Measurements from ENCODE around the gene LRBA. TPM values are rescaled to one million over a fixed set of nuclear protein-coding genes. Genes with fewer than 3 reads are reported as not detected.

The LRBA gene
- polyA plus RNA-seq, 2 of the 4 experiments (the other 2 are of a cell fraction), result 10.7 to 25.1 TPM

GRCh38 chr4:150321113-150321512 lies 694.0 kb downstream of the LRBA start:
- ChIA-PET POLR2A (no interaction called here), CTCF (no interaction called here)
- WGBS (ENCODE audit: missing lambda C conversion rate), result 82% methylated on average over 3 of the region's 3 CpGs
- no peak overlapping the region for H3K4me3 ChIP-seq
- H3K9me3 ChIP-seq, result no peaks in the 10 kb centered on the region
- H3K27ac ChIP-seq, result no peak overlapping the region
- TF ChIP-seq MAZ (IDR thresholded peaks at IDR 0.05; ENCODE audit: borderline replicate concordance, low read depth, low read length), result no peak
- TF ChIP-seq ZFP36 (IDR thresholded peaks at IDR 0.05; ENCODE audit: borderline replicate concordance, partially characterized antibody), result no peak
- TF ChIP-seq HMGXB4 (CRISPR knock-in tag; IDR thresholded peaks at IDR 0.05; ENCODE audit: borderline replicate concordance), result no peak
- no peak for TF ChIP-seq MAFK (IDR thresholded peaks at IDR 0.05; ENCODE audit: partially characterized antibody)
- no peak for TF ChIP-seq SREBF2 (IDR thresholded peaks at IDR 0.05)
- no peak for ATAC-seq
- no peak for DNase-seq (ENCODE audit: low read depth in 1 of 2, low spot score in 1 of 2)
- no peak for FAIRE-seq
- no peaks in the 10 kb centered on the region for H3K4me1 ChIP-seq
- no peak overlapping the region for H3K4me2 ChIP-seq

GRCh38 chr4:150318971-150319370 lies 696.1 kb downstream of the LRBA start:
- no peak for FAIRE-seq
- POLR2A ChIA-PET, result no interaction called here

GRCh38 chr4:150318527-150318926 lies 696.6 kb downstream of the LRBA start:
- CTCF ChIA-PET, result interaction anchor here (0.8 to 0.9 kb wide), 2 partner anchors 12 to 20 kb away, joined by 3 read pairs; no protein-coding TSS in a partner anchor

More at GRCh38 chr4:150318971-150319370, 696.1 kb downstream of the LRBA start:
- CTCF ChIA-PET, result interaction anchor here (0.9 kb wide), 1 partner anchor 20 kb away, joined by 3 read pairs; no protein-coding TSS in a partner anchor
- WGBS (ENCODE audit: missing lambda C conversion rate), result 86% methylated on average over 4 of the region's 4 CpGs
- H3K4me1 ChIP-seq, result no peaks in the 10 kb centered on the region
- ATAC-seq (no peak), DNase-seq (ENCODE audit: low read depth in 1 of 2, low spot score in 1 of 2) (no peak)
- TF ChIP-seq CHD4 (IDR thresholded peaks at IDR 0.05; ENCODE audit: borderline replicate concordance) (no peak), USF2 (IDR thresholded peaks at IDR 0.05) (no peak), RAD21 (conservative IDR thresholded peaks at IDR 0.05 in 1 of 2, IDR thresholded peaks at IDR 0.05 in 1 of 2) (no peak), CBX8 (IDR thresholded peaks at IDR 0.05) (no peak), E2F6 (IDR thresholded peaks at IDR 0.05; ENCODE audit: borderline replicate concordance, low read depth) (no peak), POLR2AphosphoS2 (conservative IDR thresholded peaks at IDR 0.05; ENCODE audit: low read length) (no peak)
- no peak overlapping the region for H3K27ac ChIP-seq
- H3K4me3 ChIP-seq, result no peak overlapping the region
- H3K9me3 ChIP-seq, result no peaks in the 10 kb centered on the region
- no peak overlapping the region for H3K4me2 ChIP-seq

More at GRCh38 chr4:150318527-150318926, 696.6 kb downstream of the LRBA start:
- TF ChIP-seq KDM5A (IDR thresholded peaks at IDR 0.05), result no peak
- TF ChIP-seq HOXA7 (CRISPR knock-in tag; IDR thresholded peaks at IDR 0.05), result no peak
- no peak for TF ChIP-seq ATOH8 (CRISPR knock-in tag; IDR thresholded peaks at IDR 0.05; ENCODE audit: low read depth)
- no peaks in the 10 kb centered on the region for H3K9me3 ChIP-seq
- no peak overlapping the region for H3K4me2 ChIP-seq
- POLR2A ChIA-PET, result no interaction called here
- ATAC-seq, result no peak
- DNase-seq (ENCODE audit: low read depth in 1 of 2, low spot score in 1 of 2), result no peak
- FAIRE-seq, result no peak
- H3K27ac ChIP-seq, result no peak overlapping the region
- WGBS (ENCODE audit: missing lambda C conversion rate), result 48% methylated on average over 2 of the region's 2 CpGs
- H3K4me1 ChIP-seq, result no peaks in the 10 kb centered on the region
- no peak overlapping the region for H3K4me3 ChIP-seq

All from A549 (cell line).